Measurements from ENCODE around the gene HNRNPA0. TPM values are rescaled to one million over a fixed set of nuclear protein-coding genes. Genes with fewer than 3 reads are reported as not detected.

The HNRNPA0 gene
- total and polyA plus RNA-seq, 2 of the 4 experiments (the other 2 are of a cell fraction) = 5.2 to 12.2 TPM

DNA sequence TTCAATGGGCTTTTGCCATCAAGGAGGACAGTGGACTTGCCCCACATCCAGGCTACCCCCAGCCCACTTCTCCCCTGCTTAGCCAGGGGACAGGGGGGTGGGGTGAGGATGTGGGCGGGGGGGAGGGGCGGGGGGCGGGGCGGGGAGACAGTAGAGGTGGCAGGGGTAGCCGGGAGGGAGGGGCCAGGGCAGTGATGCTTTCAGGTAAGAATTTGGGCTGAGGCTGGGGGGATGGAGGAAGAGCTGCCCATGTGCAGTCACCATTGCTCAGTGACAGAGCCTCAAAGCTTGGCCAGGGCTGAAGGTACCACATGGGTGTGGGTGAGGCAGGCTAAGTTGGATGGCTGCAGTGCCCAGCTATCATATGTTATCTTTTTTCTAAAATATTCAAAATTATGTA, 40.7 kb upstream of the HNRNPA0 start:
- dilution Hi-C loops (cut with HindIII; ENCODE audit: low sequenced_read_pairs, unreplicated experiment) (no loop called here), intact Hi-C loops (cut with micrococcal nuclease) (no loop called here), in situ Hi-C loops (cut with MboI; ENCODE audit: low sequenced_read_pairs) (no loop called here)
- whole genome bisulfite sequencing, 2 experiments (ENCODE audit: extremely low coverage in 2 of 2, insufficient read length in 1 of 2) = no CpG with 5 or more reads among the region's 5 CpGs
- no peak overlapping the region for H3K4me3 ChIP-seq (ENCODE audit: insufficient read depth, low read depth, low read length)
- no peaks in the 10 kb centered on the region for H3K79me1 ChIP-seq (ENCODE audit: low read depth in 1 of 2, low read length in 2 of 2)
- H3K14ac ChIP-seq (replicated peaks; ENCODE audit: low read depth, low read length) = no peak overlapping the region
- H2BK20ac ChIP-seq (ENCODE audit: low read depth, low read length) = no peak overlapping the region
- H3K9me3 ChIP-seq (ENCODE audit: control insufficient read depth, insufficient read depth, low read length) = no peaks in the 10 kb centered on the region
- H3K18ac ChIP-seq (ENCODE audit: low read depth, low read length) = no peak overlapping the region
- H3K36me3 ChIP-seq (ENCODE audit: control insufficient read depth, insufficient read depth, low read length) = no peaks in the 10 kb centered on the region
- H3K4me1 ChIP-seq (ENCODE audit: control insufficient read depth, insufficient read depth, low read length) = no peaks in the 10 kb centered on the region
- H2BK15ac ChIP-seq (ENCODE audit: low read depth, low read length) = no peak overlapping the region
- no peak overlapping the region for H3K56ac ChIP-seq (ENCODE audit: extremely low read depth, insufficient read depth, low read length)
- H3K27ac ChIP-seq (ENCODE audit: insufficient read depth, low read length) = no peak overlapping the region
- ChIA-PET POLR2A (ENCODE audit: unreplicated experiment) (interaction anchor here (0.6 kb wide), 1 partner anchor 16 kb away, joined by 4 read pairs; no protein-coding TSS in a partner anchor), CTCF (interaction anchor here (0.7 kb wide), 1 partner anchor 46 kb away, joined by 4 read pairs; no protein-coding TSS in a partner anchor)
- H2BK120ac ChIP-seq (ENCODE audit: low read depth, low read length) = no peak overlapping the region
- H3K4ac ChIP-seq (ENCODE audit: low read depth, low read length) = no peak overlapping the region
- H2AK5ac ChIP-seq (ENCODE audit: low read depth, low read length) = no peak overlapping the region
- H4K91ac ChIP-seq (ENCODE audit: insufficient read depth, low read depth, low read length) = no peak overlapping the region
- no peak overlapping the region for H3K9ac ChIP-seq (ENCODE audit: low read depth, low read length)
- ATAC-seq (ENCODE audit: low read depth) (no peak), DNase-seq (no peak)
- BruUV-seq (replicated peaks) = no TSS peak
- H4K20me1 ChIP-seq (ENCODE audit: insufficient read depth, low read length) = no peaks in the 10 kb centered on the region
- H3K9me1 ChIP-seq (ENCODE audit: insufficient read depth, low read length) = no peaks in the 10 kb centered on the region
- no peak overlapping the region for H4K5ac ChIP-seq (ENCODE audit: low read depth, low read length)
- no peak overlapping the region for H3K23ac ChIP-seq (ENCODE audit: low read depth, low read length)
- H3K4me2 ChIP-seq (ENCODE audit: low read depth, low read length) = no peak overlapping the region
- H2AFZ ChIP-seq (replicated peaks; ENCODE audit: low read length, poor library complexity) = no peak overlapping the region
- no peak overlapping the region for H4K8ac ChIP-seq (ENCODE audit: low read depth in 2 of 2, low read length in 2 of 2)
- H3K27me3 ChIP-seq (ENCODE audit: control insufficient read depth, insufficient read depth, low read length) = no peaks in the 10 kb centered on the region; the same call in 1 of the 2 replicates
- no peak overlapping the region for H2BK5ac ChIP-seq (ENCODE audit: low read depth, low read length, poor library complexity, severe bottlenecking)
- no peak overlapping the region for H2AK9ac ChIP-seq (replicated peaks; ENCODE audit: low read depth, low read length, poor library complexity)
- no peak for TF ChIP-seq POLR2A (IDR thresholded peaks at IDR 0.05; ENCODE audit: low read depth, low read length)
- TF ChIP-seq NFE2L2 (IDR thresholded peaks at IDR 0.05; ENCODE audit: low read depth, low read length) = no peak
- no peak for TF ChIP-seq SMC3 (IDR thresholded peaks at IDR 0.05; ENCODE audit: low read depth, low read length)
- TF ChIP-seq CHD1 (IDR thresholded peaks at IDR 0.05; ENCODE audit: low read depth, low read length) = no peak
- TF ChIP-seq RFX5 (IDR thresholded peaks at IDR 0.05; ENCODE audit: low read depth, low read length) = no peak
- TF ChIP-seq MAZ (IDR thresholded peaks at IDR 0.05; ENCODE audit: borderline replicate concordance, low read depth, low read length) = no peak
- TF ChIP-seq RAD21 (IDR thresholded peaks at IDR 0.05; ENCODE audit: low read length) = no peak
- TF ChIP-seq, protein P1, sequence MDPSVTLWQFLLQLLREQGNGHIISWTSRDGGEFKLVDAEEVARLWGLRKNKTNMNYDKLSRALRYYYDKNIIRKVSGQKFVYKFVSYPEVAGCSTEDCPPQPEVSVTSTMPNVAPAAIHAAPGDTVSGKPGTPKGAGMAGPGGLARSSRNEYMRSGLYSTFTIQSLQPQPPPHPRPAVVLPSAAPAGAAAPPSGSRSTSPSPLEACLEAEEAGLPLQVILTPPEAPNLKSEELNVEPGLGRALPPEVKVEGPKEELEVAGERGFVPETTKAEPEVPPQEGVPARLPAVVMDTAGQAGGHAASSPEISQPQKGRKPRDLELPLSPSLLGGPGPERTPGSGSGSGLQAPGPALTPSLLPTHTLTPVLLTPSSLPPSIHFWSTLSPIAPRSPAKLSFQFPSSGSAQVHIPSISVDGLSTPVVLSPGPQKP (IDR thresholded peaks at IDR 0.05; ENCODE audit: borderline replicate concordance, low read depth, low read length) = no peak
- no peak for TF ChIP-seq MXI1 (IDR thresholded peaks at IDR 0.05; ENCODE audit: borderline replicate concordance, low read depth, low read length)
- no peak for TF ChIP-seq FOS (IDR thresholded peaks at IDR 0.05; ENCODE audit: low read depth, low read length)
- TF ChIP-seq RCOR1 (IDR thresholded peaks at IDR 0.05; ENCODE audit: insufficient replicate concordance, low read length) = no peak
- TF ChIP-seq, protein P2, sequence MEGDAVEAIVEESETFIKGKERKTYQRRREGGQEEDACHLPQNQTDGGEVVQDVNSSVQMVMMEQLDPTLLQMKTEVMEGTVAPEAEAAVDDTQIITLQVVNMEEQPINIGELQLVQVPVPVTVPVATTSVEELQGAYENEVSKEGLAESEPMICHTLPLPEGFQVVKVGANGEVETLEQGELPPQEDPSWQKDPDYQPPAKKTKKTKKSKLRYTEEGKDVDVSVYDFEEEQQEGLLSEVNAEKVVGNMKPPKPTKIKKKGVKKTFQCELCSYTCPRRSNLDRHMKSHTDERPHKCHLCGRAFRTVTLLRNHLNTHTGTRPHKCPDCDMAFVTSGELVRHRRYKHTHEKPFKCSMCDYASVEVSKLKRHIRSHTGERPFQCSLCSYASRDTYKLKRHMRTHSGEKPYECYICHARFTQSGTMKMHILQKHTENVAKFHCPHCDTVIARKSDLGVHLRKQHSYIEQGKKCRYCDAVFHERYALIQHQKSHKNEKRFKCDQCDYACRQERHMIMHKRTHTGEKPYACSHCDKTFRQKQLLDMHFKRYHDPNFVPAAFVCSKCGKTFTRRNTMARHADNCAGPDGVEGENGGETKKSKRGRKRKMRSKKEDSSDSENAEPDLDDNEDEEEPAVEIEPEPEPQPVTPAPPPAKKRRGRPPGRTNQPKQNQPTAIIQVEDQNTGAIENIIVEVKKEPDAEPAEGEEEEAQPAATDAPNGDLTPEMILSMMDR (conservative IDR thresholded peaks at IDR 0.05; ENCODE audit: low read depth, low read length) = no peak
- TF ChIP-seq CEBPB (IDR thresholded peaks at IDR 0.05; ENCODE audit: low read depth, low read length) = no peak
- TF ChIP-seq, protein P3, sequence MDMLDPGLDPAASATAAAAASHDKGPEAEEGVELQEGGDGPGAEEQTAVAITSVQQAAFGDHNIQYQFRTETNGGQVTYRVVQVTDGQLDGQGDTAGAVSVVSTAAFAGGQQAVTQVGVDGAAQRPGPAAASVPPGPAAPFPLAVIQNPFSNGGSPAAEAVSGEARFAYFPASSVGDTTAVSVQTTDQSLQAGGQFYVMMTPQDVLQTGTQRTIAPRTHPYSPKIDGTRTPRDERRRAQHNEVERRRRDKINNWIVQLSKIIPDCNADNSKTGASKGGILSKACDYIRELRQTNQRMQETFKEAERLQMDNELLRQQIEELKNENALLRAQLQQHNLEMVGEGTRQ (IDR thresholded peaks at IDR 0.05; ENCODE audit: low read depth, low read length) = no peak
- TF ChIP-seq BHLHE40 (IDR thresholded peaks at IDR 0.05; ENCODE audit: low read depth, low read length) = no peak
- TF ChIP-seq MAFK (IDR thresholded peaks at IDR 0.05; ENCODE audit: low read depth, low read length) = no peak

Data from IMR-90 (cell line).